ENCODE data around the gene ASB10.

Gene ASB10

GRCh38 chr7:151168003-151168786 lies 18.9 kb downstream of the ASB10 start:
- DNase-seq (ENCODE audit: extremely low read depth in 1 of 2, low read depth in 1 of 2) = peak; percentile 20 to 33

GRCh38 chr7:151167197-151167961 lies 19.7 kb downstream of the ASB10 start, which contains the start of gene GBX1:
TSS of gene GBX1 (minus strand) at chr7:151167694. CDS start at chr7:151167548, 146 bp downstream.
- no peak for DNase-seq (ENCODE audit: extremely low read depth in 1 of 2, low read depth in 1 of 2)

GRCh38 chr7:151166629-151167196 lies 20.3 kb downstream of the ASB10 start:
- DNase-seq (ENCODE audit: extremely low read depth in 1 of 2, low read depth in 1 of 2) = no peak

- DNase-seq (ENCODE audit: extremely low read depth in 1 of 2, low read depth in 1 of 2) = no peak
Measured at GRCh38 chr7:151161757-151162156, 25.3 kb downstream of the ASB10 start.

- DNase-seq (ENCODE audit: extremely low read depth in 1 of 2, low read depth in 1 of 2) = no peak
Measured at GRCh38 chr7:151157645-151158329, 29.3 kb downstream of the ASB10 start.

- no peak for DNase-seq (ENCODE audit: extremely low read depth in 1 of 2, low read depth in 1 of 2)
Measured at GRCh38 chr7:151152643-151153513, 34.2 kb downstream of the ASB10 start.

GRCh38 chr7:151150388-151150787 lies 36.7 kb downstream of the ASB10 start:
- no peak for DNase-seq (ENCODE audit: extremely low read depth in 1 of 2, low read depth in 1 of 2)

GRCh38 chr7:151148319-151149259 lies 38.5 kb downstream of the ASB10 start:
- DNase-seq (ENCODE audit: extremely low read depth in 1 of 2, low read depth in 1 of 2) = no peak

- DNase-seq (ENCODE audit: extremely low read depth in 1 of 2, low read depth in 1 of 2) = no peak
Measured at GRCh38 chr7:151146761-151147160, 40.3 kb downstream of the ASB10 start.

GRCh38 chr7:151144387-151144786 lies 42.7 kb downstream of the ASB10 start:
- no peak for DNase-seq (ENCODE audit: extremely low read depth in 1 of 2, low read depth in 1 of 2)

GRCh38 chr7:151143261-151144015 lies 43.6 kb downstream of the ASB10 start:
- DNase-seq (ENCODE audit: extremely low read depth in 1 of 2, low read depth in 1 of 2) = no peak

- no peak for DNase-seq (ENCODE audit: extremely low read depth in 1 of 2, low read depth in 1 of 2)
Measured at GRCh38 chr7:151142686-151143040, 44.4 kb downstream of the ASB10 start.

- DNase-seq (ENCODE audit: extremely low read depth in 1 of 2, low read depth in 1 of 2) = no peak
Measured at GRCh38 chr7:151141855-151142685, 45.0 kb downstream of the ASB10 start.

GRCh38 chr7:151141311-151141854 lies 45.7 kb downstream of the ASB10 start:
- DNase-seq (ENCODE audit: extremely low read depth in 1 of 2, low read depth in 1 of 2) = no peak

GRCh38 chr7:151140826-151141225 lies 46.2 kb downstream of the ASB10 start:
- DNase-seq (ENCODE audit: extremely low read depth in 1 of 2, low read depth in 1 of 2) = no peak

GRCh38 chr7:151139791-151140190 lies 47.3 kb downstream of the ASB10 start:
- DNase-seq (ENCODE audit: extremely low read depth in 1 of 2, low read depth in 1 of 2) = no peak

GRCh38 chr7:151139071-151139790 lies 47.8 kb downstream of the ASB10 start:
- DNase-seq (ENCODE audit: extremely low read depth in 1 of 2, low read depth in 1 of 2) = no peak
